HepG2 (cell line): ENCODE data around the gene RHBDD1. TPM values are rescaled to one million over a fixed set of nuclear protein-coding genes. Genes with fewer than 3 reads are reported as not detected.

ENCODE experiments used
- ARHGAP35 ChIP-seq: sonication (generic); formaldehyde crosslinking; IDR thresholded peaks from 2 replicates; pipeline ENCODE4 v1.9.0; 2022; ENCODE audit warnings: mild to moderate bottlenecking, inconsistent platforms, moderate library complexity, missing genetic modification reagents, borderline replicate concordance
- ELF4 ChIP-seq: sonication (generic); formaldehyde crosslinking; IDR thresholded peaks from 2 replicates; pipeline ENCODE4 v1.5.0; 2020; ENCODE audit warnings: missing genetic modification reagents, mild to moderate bottlenecking, moderate library complexity, borderline replicate concordance
- KDM2A ChIP-seq: sonication (generic); formaldehyde crosslinking; IDR thresholded peaks from 2 replicates; pipeline ENCODE4 v1.4.0; 2020; ENCODE audit warnings: low read depth, missing genetic modification reagents, borderline replicate concordance
- NCOA1 ChIP-seq: sonication (generic); formaldehyde crosslinking; IDR thresholded peaks from 2 replicates; pipeline ENCODE4 v1.9.0; 2021; ENCODE audit warnings: missing genetic modification reagents
- POGZ ChIP-seq: sonication (generic); formaldehyde crosslinking; IDR thresholded peaks from 2 replicates; pipeline ENCODE4 v1.4.0; 2020; ENCODE audit warnings: mild to moderate bottlenecking, missing genetic modification reagents
- SIN3A ChIP-seq: IDR thresholded peaks from 2 replicates; pipeline ENCODE4 v1.6.1; 2011; ENCODE audit warnings: low read depth, mild to moderate bottlenecking, control low read depth, low read length, borderline replicate concordance
- SRSF1 ChIP-seq: fragments of 200-400 bp; formaldehyde crosslinking; optimal IDR thresholded peaks from 2 replicates; pipeline ENCODE3; 2017; ENCODE audit warnings: mild to moderate bottlenecking, low read depth, low read length, moderate library complexity
- XRCC5 ChIP-seq: fragments of 200-400 bp; formaldehyde crosslinking; optimal IDR thresholded peaks from 2 replicates; pipeline ENCODE3; 2017; ENCODE audit warnings: mild to moderate bottlenecking, low read length
- ZBTB8A ChIP-seq: sonication (generic); formaldehyde crosslinking; IDR thresholded peaks from 2 replicates; pipeline ENCODE4 v1.4.0; 2020; ENCODE audit warnings: mild to moderate bottlenecking, low read depth, missing genetic modification reagents, borderline replicate concordance
- ZNF570 ChIP-seq: sonication (generic); formaldehyde crosslinking; IDR thresholded peaks from 2 replicates; pipeline ENCODE4 v1.4.0; 2020; ENCODE audit warnings: mild to moderate bottlenecking, missing genetic modification reagents, borderline replicate concordance
- ZNF572 ChIP-seq: sonication (generic); formaldehyde crosslinking; IDR thresholded peaks from 2 replicates; pipeline ENCODE4 v1.5.1; 2020; ENCODE audit warnings: mild to moderate bottlenecking, missing genetic modification reagents
- ZNF672 ChIP-seq: sonication (generic); formaldehyde crosslinking; IDR thresholded peaks from 2 replicates; pipeline ENCODE4 v1.8.1; 2022; ENCODE audit warnings: missing genetic modification reagents
- ZNF746 ChIP-seq: sonication (generic); formaldehyde crosslinking; IDR thresholded peaks from 2 replicates; pipeline ENCODE4 v1.8.0; 2022; ENCODE audit warnings: mild to moderate bottlenecking, missing genetic modification reagents
- polyA plus RNA-seq, 8 experiments: library from polyadenylated mRNA; depleted of rRNA in 3 of 8; stranded (reverse) in 7 of 8; unstranded in 1 of 8; fragments of >200 nt; fragmentation: Illumina TruSeq in 4 of 8; extraction: Trizol in 4 of 8; gene quantifications; 2 replicates each; pipeline versions ENCODE4 v1.2.1 to v1.2.3, GENCODE V29; 2011 to 2016; ENCODE audit warnings: low read depth in 4 of 8, missing spikeins in 1 of 8, mixed read lengths in 1 of 8; ENCODE audit not compliant: insufficient read depth in 1 of 8
- total RNA-seq, 5 experiments: library from RNA; depleted of rRNA; stranded (reverse); fragments of >200 nt; fragmentation: Illumina TruSeq; extraction: Trizol; gene quantifications; 2 replicates each; pipeline ENCODE4 v1.2.3, GENCODE V29; 2016; ENCODE audit warnings: low read depth in 1 of 5
- TF ChIP-seq, protein P1 (sequence below): sonication (generic); formaldehyde crosslinking; IDR thresholded peaks from 2 replicates; pipeline ENCODE4 v1.5.1; 2020; ENCODE audit warnings: mild to moderate bottlenecking, missing genetic modification reagents, moderate library complexity
- TF ChIP-seq, protein P2 (sequence below): sonication (generic); formaldehyde crosslinking; IDR thresholded peaks from 2 replicates; pipeline ENCODE4 v1.5.0; 2020; ENCODE audit warnings: missing genetic modification reagents
- TF ChIP-seq, protein P3 (sequence below): sonication (generic); formaldehyde crosslinking; IDR thresholded peaks from 2 replicates; pipeline ENCODE4 v1.5.0; 2020; ENCODE audit warnings: mild to moderate bottlenecking, missing genetic modification reagents
- TF ChIP-seq, protein P4 (sequence below): sonication (generic); formaldehyde crosslinking; IDR thresholded peaks from 2 replicates; pipeline ENCODE4 v1.4.0; 2020; ENCODE audit warnings: missing genetic modification reagents

RHBDD1 gene
- total and polyA plus RNA-seq, 2 of the 13 experiments (the other 11 are each of a cell fraction or from before 2014, with no cell fraction given), result 8.2 to 9.5 TPM

DNA sequence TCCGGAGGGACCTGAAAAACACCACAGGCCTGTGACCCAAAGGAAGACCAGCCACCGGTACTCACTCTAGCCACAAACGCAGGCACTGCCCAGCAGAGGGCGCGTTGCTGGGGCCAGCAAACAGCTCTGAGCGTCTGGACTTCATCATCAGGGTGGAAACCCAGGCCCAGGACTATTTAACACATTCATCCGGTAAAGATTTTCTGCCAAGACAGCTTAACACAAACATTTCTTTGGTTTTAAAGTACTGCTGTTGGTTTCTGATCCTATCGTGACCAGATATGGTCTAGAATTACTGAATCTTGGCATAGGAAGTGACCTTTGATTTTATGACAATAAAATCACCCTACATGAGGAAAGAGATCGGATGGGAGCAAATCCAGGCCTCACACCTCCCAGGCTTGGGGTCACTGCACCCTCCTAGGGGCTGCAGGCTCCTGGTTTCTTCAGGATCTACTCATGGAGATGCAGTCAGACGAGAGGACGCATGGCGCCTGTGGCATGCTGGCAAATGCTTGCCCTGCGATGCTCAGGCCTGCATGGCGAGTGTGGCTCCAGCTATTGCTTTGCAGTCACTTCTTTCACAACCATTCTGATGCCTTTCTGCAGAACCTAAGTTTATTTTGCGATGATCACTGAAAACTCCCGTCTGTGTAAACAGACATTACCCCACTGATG lies 197.8 kb downstream of the RHBDD1 start (continued):
- TF ChIP-seq, protein P1, sequence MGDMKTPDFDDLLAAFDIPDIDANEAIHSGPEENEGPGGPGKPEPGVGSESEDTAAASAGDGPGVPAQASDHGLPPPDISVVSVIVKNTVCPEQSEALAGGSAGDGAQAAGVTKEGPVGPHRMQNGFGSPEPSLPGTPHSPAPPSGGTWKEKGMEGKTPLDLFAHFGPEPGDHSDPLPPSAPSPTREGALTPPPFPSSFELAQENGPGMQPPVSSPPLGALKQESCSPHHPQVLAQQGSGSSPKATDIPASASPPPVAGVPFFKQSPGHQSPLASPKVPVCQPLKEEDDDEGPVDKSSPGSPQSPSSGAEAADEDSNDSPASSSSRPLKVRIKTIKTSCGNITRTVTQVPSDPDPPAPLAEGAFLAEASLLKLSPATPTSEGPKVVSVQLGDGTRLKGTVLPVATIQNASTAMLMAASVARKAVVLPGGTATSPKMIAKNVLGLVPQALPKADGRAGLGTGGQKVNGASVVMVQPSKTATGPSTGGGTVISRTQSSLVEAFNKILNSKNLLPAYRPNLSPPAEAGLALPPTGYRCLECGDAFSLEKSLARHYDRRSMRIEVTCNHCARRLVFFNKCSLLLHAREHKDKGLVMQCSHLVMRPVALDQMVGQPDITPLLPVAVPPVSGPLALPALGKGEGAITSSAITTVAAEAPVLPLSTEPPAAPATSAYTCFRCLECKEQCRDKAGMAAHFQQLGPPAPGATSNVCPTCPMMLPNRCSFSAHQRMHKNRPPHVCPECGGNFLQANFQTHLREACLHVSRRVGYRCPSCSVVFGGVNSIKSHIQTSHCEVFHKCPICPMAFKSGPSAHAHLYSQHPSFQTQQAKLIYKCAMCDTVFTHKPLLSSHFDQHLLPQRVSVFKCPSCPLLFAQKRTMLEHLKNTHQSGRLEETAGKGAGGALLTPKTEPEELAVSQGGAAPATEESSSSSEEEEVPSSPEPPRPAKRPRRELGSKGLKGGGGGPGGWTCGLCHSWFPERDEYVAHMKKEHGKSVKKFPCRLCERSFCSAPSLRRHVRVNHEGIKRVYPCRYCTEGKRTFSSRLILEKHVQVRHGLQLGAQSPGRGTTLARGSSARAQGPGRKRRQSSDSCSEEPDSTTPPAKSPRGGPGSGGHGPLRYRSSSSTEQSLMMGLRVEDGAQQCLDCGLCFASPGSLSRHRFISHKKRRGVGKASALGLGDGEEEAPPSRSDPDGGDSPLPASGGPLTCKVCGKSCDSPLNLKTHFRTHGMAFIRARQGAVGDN (CRISPR knock-in tag), result peak; percentile 22; the same call in 1 of the 2 replicates
- TF ChIP-seq KDM2A (peak; percentile 58; the same call in 1 of the 2 replicates), SRSF1 (no peak), ZNF672 (CRISPR knock-in tag) (no peak), NCOA1 (CRISPR knock-in tag) (no peak), ZNF570 (CRISPR knock-in tag) (no peak), ZBTB8A (CRISPR knock-in tag) (no peak), POGZ (CRISPR knock-in tag) (no peak), XRCC5 (peak; percentile 90), SIN3A (no peak), ZNF572 (CRISPR knock-in tag) (no peak), ARHGAP35 (no peak), ZNF746 (CRISPR knock-in tag) (no peak), ELF4 (no peak)
- TF ChIP-seq, protein P2, sequence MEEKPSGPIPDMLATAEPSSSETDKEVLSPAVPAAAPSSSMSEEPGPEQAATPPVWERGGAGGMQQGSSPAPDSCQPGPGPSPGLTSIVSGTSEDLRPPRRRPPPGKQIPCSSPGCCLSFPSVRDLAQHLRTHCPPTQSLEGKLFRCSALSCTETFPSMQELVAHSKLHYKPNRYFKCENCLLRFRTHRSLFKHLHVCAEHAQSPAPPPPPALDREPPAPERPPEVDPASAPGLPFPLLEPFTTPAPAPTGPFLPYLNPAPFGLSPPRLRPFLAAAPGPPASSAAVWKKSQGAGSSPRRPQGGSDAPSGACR (CRISPR knock-in tag), result no peak
- TF ChIP-seq, protein P3, sequence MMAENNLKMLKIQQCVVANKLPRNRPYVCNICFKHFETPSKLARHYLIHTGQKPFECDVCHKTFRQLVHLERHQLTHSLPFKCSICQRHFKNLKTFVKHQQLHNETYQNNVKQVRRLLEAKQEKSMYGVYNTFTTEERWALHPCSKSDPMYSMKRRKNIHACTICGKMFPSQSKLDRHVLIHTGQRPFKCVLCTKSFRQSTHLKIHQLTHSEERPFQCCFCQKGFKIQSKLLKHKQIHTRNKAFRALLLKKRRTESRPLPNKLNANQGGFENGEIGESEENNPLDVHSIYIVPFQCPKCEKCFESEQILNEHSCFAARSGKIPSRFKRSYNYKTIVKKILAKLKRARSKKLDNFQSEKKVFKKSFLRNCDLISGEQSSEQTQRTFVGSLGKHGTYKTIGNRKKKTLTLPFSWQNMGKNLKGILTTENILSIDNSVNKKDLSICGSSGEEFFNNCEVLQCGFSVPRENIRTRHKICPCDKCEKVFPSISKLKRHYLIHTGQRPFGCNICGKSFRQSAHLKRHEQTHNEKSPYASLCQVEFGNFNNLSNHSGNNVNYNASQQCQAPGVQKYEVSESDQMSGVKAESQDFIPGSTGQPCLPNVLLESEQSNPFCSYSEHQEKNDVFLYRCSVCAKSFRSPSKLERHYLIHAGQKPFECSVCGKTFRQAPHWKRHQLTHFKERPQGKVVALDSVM (CRISPR knock-in tag), result no peak
- TF ChIP-seq, protein P4, sequence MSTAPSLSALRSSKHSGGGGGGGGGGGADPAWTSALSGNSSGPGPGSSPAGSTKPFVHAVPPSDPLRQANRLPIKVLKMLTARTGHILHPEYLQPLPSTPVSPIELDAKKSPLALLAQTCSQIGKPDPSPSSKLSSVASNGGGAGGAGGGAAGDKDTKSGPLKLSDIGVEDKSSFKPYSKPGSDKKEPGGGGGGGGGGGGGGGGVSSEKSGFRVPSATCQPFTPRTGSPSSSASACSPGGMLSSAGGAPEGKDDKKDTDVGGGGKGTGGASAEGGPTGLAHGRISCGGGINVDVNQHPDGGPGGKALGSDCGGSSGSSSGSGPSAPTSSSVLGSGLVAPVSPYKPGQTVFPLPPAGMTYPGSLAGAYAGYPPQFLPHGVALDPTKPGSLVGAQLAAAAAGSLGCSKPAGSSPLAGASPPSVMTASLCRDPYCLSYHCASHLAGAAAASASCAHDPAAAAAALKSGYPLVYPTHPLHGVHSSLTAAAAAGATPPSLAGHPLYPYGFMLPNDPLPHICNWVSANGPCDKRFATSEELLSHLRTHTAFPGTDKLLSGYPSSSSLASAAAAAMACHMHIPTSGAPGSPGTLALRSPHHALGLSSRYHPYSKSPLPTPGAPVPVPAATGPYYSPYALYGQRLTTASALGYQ (CRISPR knock-in tag), result no peak
